ENCODE data around the gene DUS3L. TPM values are rescaled to one million over a fixed set of nuclear protein-coding genes. Genes with fewer than 3 reads are reported as not detected.
"Not testable (repeated sequence)": the region's sequence is repeated elsewhere in the genome, so short reads cannot be mapped to it uniquely, and the experiment has no call there.

The DUS3L gene
- total RNA-seq, 1 donor from 2014 or later, result 164 TPM

DNA sequence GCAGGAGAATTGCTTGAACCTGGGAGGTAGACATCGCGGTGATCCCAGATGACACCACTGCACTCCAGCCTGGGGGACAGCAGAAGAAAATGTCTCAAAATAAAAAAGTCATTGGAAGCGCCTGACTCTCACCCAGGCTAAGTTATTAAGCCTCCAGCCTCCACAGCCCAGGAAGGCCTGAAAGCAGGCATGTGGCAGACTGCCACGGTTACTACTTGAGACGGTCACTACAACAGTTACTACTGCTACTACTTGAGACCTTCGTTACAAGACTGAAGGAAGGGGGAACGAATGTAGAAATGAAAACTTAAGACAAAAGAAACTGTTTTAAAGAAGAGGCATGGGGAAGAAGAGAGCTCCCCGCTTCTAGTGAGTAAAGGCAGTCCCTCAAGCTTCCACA, 16.0 kb downstream of the DUS3L start:
- no peak for DNase-seq (ENCODE audit: low spot score)

- no peak for DNase-seq (ENCODE audit: low spot score)
Measured at GRCh38 chr19:5773276-5773675, 17.7 kb downstream of the DUS3L start.

DNA sequence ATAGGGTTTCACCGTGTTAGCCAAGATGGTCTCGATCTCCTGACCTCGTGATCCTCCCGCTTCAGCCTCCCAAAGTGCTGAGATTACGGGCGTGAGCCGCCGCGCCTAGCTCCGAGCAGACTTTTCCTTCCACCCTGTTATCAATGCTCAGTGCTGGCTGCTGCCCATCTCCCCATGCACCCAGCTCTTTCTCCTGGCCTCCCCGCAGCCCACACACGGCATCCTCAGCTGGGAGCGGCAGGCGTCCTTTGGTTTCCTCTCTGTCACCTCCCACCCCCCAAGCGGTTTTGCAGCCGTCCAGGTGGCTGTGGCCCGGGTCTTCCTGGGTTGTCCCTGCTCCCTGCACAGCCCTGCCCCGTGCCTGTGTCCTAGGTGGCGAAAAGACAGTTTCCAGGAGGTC, 18.5 kb downstream of the DUS3L start:
- no peak for DNase-seq (ENCODE audit: low spot score)

- no peak for DNase-seq (ENCODE audit: low spot score)
Measured at GRCh38 chr19:5767949-5768348, 23.0 kb downstream of the DUS3L start.

- no peak for DNase-seq (ENCODE audit: low spot score)
Measured at GRCh38 chr19:5765220-5765619, 25.7 kb downstream of the DUS3L start.

GRCh38 chr19:5762608-5763217, 28.2 kb downstream of the DUS3L start:
- DNase-seq (ENCODE audit: low spot score), result no peak

- no peak for DNase-seq (ENCODE audit: low spot score)
Measured at GRCh38 chr19:5753743-5754142, 37.2 kb downstream of the DUS3L start.

- DNase-seq (ENCODE audit: low spot score), result no peak
Measured at GRCh38 chr19:5751709-5752108, 39.3 kb downstream of the DUS3L start.

DNA sequence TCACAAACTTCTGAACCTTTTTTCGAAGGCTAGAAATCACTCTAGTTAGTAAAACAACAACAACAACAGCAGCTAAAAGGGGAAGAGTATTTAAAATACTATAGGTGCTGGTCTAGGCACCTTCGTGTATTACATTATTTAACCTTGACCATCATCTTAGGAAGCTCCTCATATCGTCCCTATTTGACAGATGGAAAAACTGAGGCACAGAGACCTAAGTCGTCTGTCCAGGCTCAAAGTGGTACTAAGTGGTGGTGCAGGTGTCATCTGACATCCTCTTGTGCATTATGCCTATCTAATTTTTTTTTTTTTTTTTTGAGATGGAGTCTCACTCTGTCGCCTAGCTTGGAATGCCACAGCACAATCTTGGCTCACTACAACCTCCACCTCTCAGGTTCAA, 41.5 kb downstream of the DUS3L start:
- DNase-seq (ENCODE audit: low spot score), result no peak

- DNase-seq (ENCODE audit: low spot score), result not testable (repeated sequence)
Measured at GRCh38 chr19:5748920-5749319, 42.0 kb downstream of the DUS3L start.

- DNase-seq (ENCODE audit: low spot score), result not testable (repeated sequence)
Measured at GRCh38 chr19:5744999-5745398, 46.0 kb downstream of the DUS3L start.

DNA sequence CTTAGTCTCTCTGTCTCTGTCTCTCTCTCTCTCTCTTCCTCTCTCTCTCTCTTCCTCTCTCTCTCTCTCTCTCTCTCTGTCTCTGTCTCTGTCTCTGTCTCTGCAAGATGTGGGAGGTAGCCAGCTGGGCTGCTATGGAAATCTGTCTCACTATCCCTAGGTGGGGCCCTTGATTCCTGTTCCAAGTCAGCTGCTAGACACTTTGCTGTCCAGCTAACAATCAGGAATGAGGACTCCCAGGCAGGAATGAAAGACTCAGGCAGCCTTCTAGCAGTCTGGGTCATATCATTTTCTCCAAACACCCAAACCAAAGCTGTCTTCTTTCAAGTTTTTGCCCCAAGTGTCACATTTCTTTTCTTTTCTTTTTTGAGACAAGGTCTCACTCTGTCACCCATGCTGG, 47.3 kb downstream of the DUS3L start:
- peak; percentile 10 for DNase-seq (ENCODE audit: low spot score)

DNA sequence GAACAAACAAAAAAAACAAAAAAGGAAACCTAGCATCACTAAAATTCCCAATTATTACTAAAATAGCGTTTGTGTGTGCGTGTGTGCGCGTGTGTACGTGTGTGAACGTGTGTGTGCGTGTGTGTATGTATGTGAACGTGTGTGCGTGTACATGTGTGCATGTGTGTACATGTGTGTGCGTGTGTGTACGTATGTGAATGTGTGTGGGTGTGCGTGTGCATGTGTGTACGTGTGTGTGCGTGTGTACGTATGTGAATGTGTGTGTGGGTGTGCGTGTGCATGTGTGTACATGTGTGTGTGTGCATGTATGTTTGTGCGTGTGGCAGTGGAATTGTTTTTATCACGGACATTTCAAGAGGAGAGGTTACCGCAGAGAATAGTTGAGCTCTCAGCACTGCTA, 48.9 kb downstream of the DUS3L start:
- DNase-seq (ENCODE audit: low spot score), result no peak

GRCh38 chr19:5738423-5738822, 52.5 kb downstream of the DUS3L start:
- DNase-seq (ENCODE audit: low spot score), result no peak

Other genes starting within 250 kb of the DUS3L start
- 4.8 TPM for gene TINCR, start 223.2 kb downstream of the DUS3L start, total RNA-seq (ENCODE audit: insufficient read depth, low replicate concordance)
- gene SAFB2, start 168.4 kb downstream of the DUS3L start, total RNA-seq (ENCODE audit: insufficient read depth, low replicate concordance), result 34.7 TPM
- 43.1 TPM for gene SAFB, start 168.1 kb downstream of the DUS3L start, total RNA-seq (ENCODE audit: insufficient read depth, low replicate concordance)
- gene MICOS13, start 110.6 kb downstream of the DUS3L start, total RNA-seq (ENCODE audit: insufficient read depth, low replicate concordance), result 18.8 TPM
- 14.9 TPM for gene HSD11B1L, start 110.1 kb downstream of the DUS3L start, total RNA-seq (ENCODE audit: insufficient read depth, low replicate concordance)
- gene RPL36, start 100.9 kb downstream of the DUS3L start, total RNA-seq (ENCODE audit: insufficient read depth, low replicate concordance), result 530 TPM
- gene LONP1, start 71.0 kb downstream of the DUS3L start, total RNA-seq (ENCODE audit: insufficient read depth, low replicate concordance), result 32.5 TPM
- gene CATSPERD, start 70.5 kb downstream of the DUS3L start, total RNA-seq (ENCODE audit: insufficient read depth, low replicate concordance), result not detected
- gene PRR22, start 6.4 kb downstream of the DUS3L start, total RNA-seq (ENCODE audit: insufficient read depth, low replicate concordance), result 3.4 TPM
- 0.72 TPM for gene NRTN, start 13.9 kb upstream of the DUS3L start, total RNA-seq (ENCODE audit: insufficient read depth, low replicate concordance)
- 1.7 TPM for gene FUT6, start 48.5 kb upstream of the DUS3L start, total RNA-seq (ENCODE audit: insufficient read depth, low replicate concordance)
- 4.8 TPM for gene FUT3, start 60.3 kb upstream of the DUS3L start, total RNA-seq (ENCODE audit: insufficient read depth, low replicate concordance)
- gene FUT5, start 79.4 kb upstream of the DUS3L start, total RNA-seq (ENCODE audit: insufficient read depth, low replicate concordance), result not detected
- 245 TPM for gene NDUFA11, start 112.6 kb upstream of the DUS3L start, total RNA-seq (ENCODE audit: insufficient read depth, low replicate concordance)
- gene VMAC, start 113.7 kb upstream of the DUS3L start, total RNA-seq (ENCODE audit: insufficient read depth, low replicate concordance), result 9.1 TPM
- 30.8 TPM for gene CAPS, start 123.1 kb upstream of the DUS3L start, total RNA-seq (ENCODE audit: insufficient read depth, low replicate concordance)
- gene RANBP3, start 187.0 kb upstream of the DUS3L start, total RNA-seq (ENCODE audit: insufficient read depth, low replicate concordance), result 38.8 TPM